GM18867 (cell line): ENCODE data around the gene TBX2.

Experiments
- ATAC-seq: cut with Tn5 transposase; IDR thresholded peaks from one replicate; pipeline ENCODE4 v1.9.1; 2021; ENCODE audit warnings: mild to moderate bottlenecking, moderate library complexity; ENCODE audit not compliant: unreplicated experiment

Gene TBX2

GRCh38 chr17:61400066-61400716, 548 bp downstream of the TBX2 start:
- no peak for ATAC-seq

DNA sequence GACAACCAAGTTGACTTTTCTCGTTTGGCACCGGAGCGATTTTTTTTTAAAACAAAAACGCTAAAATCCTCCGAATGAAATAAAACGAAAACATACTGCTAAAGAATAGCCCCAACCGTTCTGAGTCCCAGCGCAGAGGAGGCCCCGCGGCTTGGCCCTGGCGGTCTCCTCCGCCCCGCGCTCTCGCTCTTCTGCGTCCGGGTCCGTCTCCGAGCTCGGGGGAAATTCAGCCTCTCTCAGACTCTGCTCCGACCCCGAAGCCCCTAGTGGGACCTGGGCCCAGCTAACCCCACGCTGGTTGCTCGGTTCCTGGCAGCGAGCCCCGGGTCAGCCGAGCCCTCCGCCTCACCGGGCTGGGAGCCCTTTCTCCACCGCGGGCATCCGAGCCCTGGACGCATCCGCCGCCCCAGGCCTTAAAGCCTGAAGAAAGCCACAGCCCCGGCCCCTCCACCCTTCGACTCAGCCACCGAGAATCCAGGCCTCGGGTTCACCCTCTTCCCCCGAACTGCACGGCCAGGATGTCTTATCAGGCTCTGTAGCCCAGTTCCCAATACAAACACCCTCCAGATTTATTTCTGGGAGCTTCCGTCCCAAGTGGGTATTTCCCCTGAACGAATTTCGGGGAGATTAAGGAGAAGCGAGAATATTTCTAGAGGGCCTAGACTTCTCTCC, 1.2 kb downstream of the TBX2 start:
- no peak for ATAC-seq

DNA sequence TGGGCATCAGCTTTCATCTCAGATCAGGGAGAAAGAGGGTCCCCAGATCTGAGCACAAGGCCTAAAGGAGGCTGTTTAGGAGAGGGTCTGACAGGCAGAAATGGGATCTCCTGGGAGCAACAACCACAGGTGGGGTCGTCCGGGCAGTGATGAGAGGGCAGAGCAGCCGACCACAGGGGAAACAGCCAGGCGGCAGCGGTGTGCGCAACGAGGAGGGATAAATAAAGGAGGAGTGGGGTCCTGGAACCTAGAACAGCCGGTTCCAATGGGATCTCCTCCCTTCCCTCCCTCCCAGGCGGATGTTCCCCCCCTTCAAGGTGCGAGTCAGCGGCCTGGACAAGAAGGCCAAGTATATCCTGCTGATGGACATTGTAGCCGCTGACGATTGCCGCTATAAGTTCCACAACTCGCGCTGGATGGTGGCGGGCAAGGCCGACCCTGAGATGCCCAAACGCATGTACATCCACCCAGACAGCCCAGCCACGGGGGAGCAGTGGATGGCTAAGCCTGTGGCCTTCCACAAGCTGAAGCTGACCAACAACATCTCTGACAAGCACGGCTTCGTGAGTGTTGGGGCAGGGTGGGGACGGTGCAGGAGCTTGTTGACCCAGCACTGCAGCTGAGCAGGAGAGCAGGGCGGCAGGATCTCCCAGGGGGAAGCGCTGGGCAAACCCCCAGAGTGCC, 1.9 kb downstream of the TBX2 start:
- no peak for ATAC-seq

GRCh38 chr17:61402073-61402541, 2.5 kb downstream of the TBX2 start:
- ATAC-seq, result no peak

GRCh38 chr17:61402978-61403800, 3.5 kb downstream of the TBX2 start:
- no peak for ATAC-seq

DNA sequence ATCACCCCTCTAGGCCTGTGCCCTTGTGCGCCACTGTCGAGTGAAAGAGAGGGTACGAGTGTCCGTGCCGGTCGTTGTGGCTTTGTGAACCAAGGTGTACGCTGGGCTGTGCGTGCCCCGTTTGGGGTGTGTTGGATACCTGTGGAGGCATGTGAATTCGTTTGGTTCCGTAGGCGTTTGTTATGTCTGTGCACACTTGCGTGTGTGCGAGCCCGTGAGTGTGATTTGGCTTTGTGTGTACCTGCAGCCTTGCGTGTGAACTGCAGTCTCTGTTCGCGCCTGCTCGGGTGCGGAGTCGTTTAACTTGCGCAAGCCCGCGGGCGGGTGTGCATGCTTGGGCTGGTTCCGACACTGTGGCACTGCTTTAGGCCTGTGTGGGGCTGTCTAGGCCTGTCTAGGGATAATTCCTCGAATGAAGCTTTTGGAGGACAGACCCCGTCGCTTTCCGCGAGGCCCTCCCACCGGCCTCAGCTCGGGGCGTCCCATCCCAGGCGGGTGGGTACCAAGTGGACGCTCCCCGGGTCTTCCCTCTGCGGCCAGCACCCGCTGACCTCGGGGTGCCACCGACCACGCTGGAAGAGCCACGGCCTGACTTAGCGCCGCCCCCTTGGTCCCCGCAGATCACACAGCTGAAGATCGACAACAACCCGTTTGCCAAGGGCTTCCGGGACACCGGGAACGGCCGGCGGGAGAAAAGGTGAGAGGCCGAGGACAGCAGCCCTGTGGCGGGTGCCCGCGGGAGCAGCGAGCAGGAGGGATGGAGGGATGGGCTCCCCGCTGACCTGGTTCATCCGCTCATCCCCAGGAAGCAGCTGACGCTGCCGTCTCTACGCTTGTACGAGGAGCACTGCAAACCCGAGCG, 4.4 kb downstream of the TBX2 start:
- no peak for ATAC-seq

GRCh38 chr17:61404663-61404912, 4.9 kb downstream of the TBX2 start:
- no peak for ATAC-seq

GRCh38 chr17:61404913-61405685, 5.5 kb downstream of the TBX2 start:
- ATAC-seq, result no peak

- no peak for ATAC-seq
Measured at GRCh38 chr17:61405686-61406536, 6.3 kb downstream of the TBX2 start.

DNA sequence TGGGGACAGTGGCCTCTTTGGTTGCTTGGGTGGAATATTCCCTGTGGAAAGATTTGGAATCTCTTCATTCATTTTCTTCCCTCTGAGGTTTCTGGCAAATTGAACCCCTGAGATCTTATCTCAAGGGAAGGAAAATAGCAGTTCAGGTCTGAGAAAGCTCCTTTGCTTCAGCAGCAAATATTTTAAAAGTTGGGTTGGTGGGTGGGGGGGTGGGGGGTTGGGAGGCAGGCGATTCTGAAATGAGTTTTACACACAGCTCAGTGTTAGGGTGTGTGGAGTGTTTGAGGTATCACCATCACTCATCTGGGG, 6.8 kb downstream of the TBX2 start:
- ATAC-seq, result no peak

- ATAC-seq, result no peak
Measured at GRCh38 chr17:61406971-61407911, 7.6 kb downstream of the TBX2 start.

GRCh38 chr17:61408151-61409041, 8.8 kb downstream of the TBX2 start:
- no peak for ATAC-seq

- peak; percentile 53 for ATAC-seq
Measured at GRCh38 chr17:61409301-61410112, 9.9 kb downstream of the TBX2 start.

DNA sequence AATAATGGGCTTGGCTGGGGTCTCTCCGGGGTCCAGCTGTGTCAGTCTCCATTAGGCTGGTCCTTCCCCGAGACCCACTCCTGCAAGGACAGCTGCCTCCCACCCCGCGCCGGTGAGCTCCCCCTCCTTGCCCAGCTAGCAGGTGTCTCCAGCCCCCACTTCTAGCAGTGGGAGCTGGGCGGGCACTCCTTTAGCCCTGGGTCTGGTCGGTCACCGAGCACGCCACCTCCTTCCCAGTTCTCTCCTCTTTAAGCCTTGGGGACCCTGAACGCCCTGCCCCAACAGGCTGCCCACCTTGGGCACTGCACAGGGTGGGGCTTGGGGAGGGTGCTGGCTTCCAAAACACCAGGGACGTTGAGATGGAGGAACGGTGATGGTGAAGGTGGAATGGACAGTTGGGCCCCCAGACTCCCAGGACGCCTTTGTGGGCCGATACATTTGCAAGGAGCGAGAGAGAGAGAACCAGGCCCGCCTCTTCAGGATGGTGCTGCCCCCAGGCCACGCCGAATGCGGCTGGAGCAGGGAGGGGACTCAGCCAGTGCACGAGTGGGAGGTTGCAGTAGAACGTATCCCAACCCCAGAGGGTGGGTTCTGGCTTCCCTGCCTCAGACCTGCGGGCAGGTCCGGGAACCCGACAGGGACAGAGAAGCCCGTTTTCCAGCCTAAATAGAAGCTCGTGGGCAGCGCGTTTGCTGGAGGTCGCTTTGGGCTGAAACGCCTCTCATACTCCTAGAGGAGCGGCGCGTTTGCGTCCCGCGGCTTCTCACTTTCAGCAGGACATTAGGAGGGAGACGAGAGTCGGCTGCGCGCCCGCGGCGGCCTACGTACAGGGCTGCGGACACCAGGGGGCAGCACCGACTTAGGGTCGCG, 10.7 kb downstream of the TBX2 start:
- no peak for ATAC-seq

DNA sequence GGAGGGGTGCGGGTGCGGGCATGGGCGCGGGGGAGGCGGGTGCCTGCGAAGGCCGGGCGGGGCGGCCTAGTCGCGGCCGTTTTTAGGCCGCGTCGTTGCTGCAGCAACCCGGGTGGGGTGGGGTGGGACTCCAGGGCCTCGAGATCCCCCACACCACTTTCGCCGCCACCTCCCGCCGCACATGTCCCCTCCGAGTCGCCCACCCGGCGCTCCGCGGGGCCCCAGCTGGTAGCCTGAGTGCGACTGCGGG, 11.3 kb downstream of the TBX2 start:
- no peak for ATAC-seq
